GM12878 (cell line): Measurements from ENCODE around the gene EEF2K. TPM values are rescaled to one million over a fixed set of nuclear protein-coding genes. Genes with fewer than 3 reads are reported as not detected.
A peak's percentile ranks its signal among the peaks of the same experiment; 100 is the strongest.

Experiments used
- ATAC-seq: fragments of 200-7000 bp; cut with Tn5 transposase; 3 replicates; pipeline ENCODE4 v1.9.1; 2020; ENCODE audit warnings: mild to moderate bottlenecking, moderate library complexity
- BruUV-seq: library from RNA; stranded (reverse); fragments of 400-500 nt; replicated peaks from 2 replicates; lab custom pipeline; 2021; lab: Mats Ljungman, UMichigan
- CTCF ChIA-PET: fragments of 300-600 bp; sonication (Branson Sonifier 250); formaldehyde crosslinking; extraction: SDS; loops from one replicate; lab custom pipeline; 2021; ENCODE audit warnings: inconsistent platforms; lab: Yijun Ruan, JAX
- POLR2A ChIA-PET: fragments of 350-600 bp; formaldehyde crosslinking; extraction: SDS; loops from one replicate; lab custom pipeline; 2021; ENCODE audit warnings: inconsistent platforms; lab: Charles Lee
- RAD21 ChIA-PET: fragments of 300-600 bp; sonication (Branson Sonifier 250); formaldehyde crosslinking; loops from one replicate; lab custom pipeline; 2023; ENCODE audit warnings: antibody characterized with exemption; ENCODE audit not compliant: unreplicated experiment; lab: Charles Lee
- SMC1A ChIA-PET: fragments of 300-600 bp; sonication (Branson Sonifier 250); formaldehyde crosslinking; loops from one replicate; lab custom pipeline; 2023; ENCODE audit not compliant: unreplicated experiment, uncharacterized antibody; lab: Charles Lee
- DNase-seq: peaks from one replicate; pipeline ENCODE4 v3.0.0-alpha.2; 2011; ENCODE audit warnings: low read depth, low spot score
- FAIRE-seq: peaks from 3 replicates; lab custom pipeline; 2011; peaks lifted over from hg19 to GRCh38; lab: Jason Lieb, UNC
- H2AFZ ChIP-seq: 2 replicates; pipeline ENCODE4 v1.6.0; 2011; ENCODE audit warnings: low read depth, low read length, control low read depth; ENCODE audit not compliant: control insufficient read depth
- H3K27ac ChIP-seq: 2 replicates; pipeline ENCODE4 v1.5.1; 2011; ENCODE audit warnings: control low read depth; ENCODE audit not compliant: control insufficient read depth, insufficient read depth
- H3K27me3 ChIP-seq, 2 experiments: replicated peaks in 1 of 2; 2 replicates each; pipeline versions ENCODE4 v1.6.0 to v1.6.1; 2011; ENCODE audit warnings: low read length in 1 of 2; ENCODE audit not compliant: control insufficient read depth in 2 of 2, insufficient read depth in 2 of 2
- H3K36me3 ChIP-seq, 2 experiments: 2 replicates each; pipeline ENCODE4 v1.5.1; 2011; ENCODE audit warnings: low read length in 1 of 2; ENCODE audit not compliant: control insufficient read depth in 2 of 2, insufficient read depth in 2 of 2
- H3K4me1 ChIP-seq: 2 replicates; pipeline ENCODE4 v1.6.1; 2011; ENCODE audit warnings: mild to moderate bottlenecking, low read length, moderate library complexity, mixed read lengths; ENCODE audit not compliant: control insufficient read depth, insufficient read depth
- H3K4me2 ChIP-seq: 2 replicates; pipeline ENCODE4 v1.6.0; 2011; ENCODE audit warnings: control low read depth; ENCODE audit not compliant: control insufficient read depth, insufficient read depth
- H3K4me3 ChIP-seq: fragments of 200-600 bp; sonication (generic); 2 replicates; pipeline ENCODE4 v1.5.1; 2016
- H3K79me2 ChIP-seq: 2 replicates; pipeline ENCODE4 v1.6.0; 2011; ENCODE audit warnings: low read length; ENCODE audit not compliant: control insufficient read depth, insufficient read depth
- H3K9ac ChIP-seq: 2 replicates; pipeline ENCODE4 v1.8.0; 2011; ENCODE audit warnings: low read length, control low read depth, mixed read lengths; ENCODE audit not compliant: control insufficient read depth, insufficient read depth
- H3K9me3 ChIP-seq: replicated peaks from 3 replicates; pipeline ENCODE4 v1.5.1; 2011; ENCODE audit warnings: mild to moderate bottlenecking, low read length; ENCODE audit not compliant: control insufficient read depth, insufficient read depth
- H4K20me1 ChIP-seq: 2 replicates; pipeline ENCODE4 v1.6.0; 2011; ENCODE audit not compliant: control insufficient read depth, insufficient read depth
- HDAC2 ChIP-seq: fragments of 200-600 bp; sonication (generic); IDR thresholded peaks from 2 replicates; pipeline ENCODE4 v1.6.1; 2017
- NRF1 ChIP-seq: conservative IDR thresholded peaks from 2 replicates; pipeline ENCODE4 v1.6.1; 2011; ENCODE audit warnings: mild to moderate bottlenecking, low read depth, low read length, improper control_type of control experiment
- TAF1 ChIP-seq: IDR thresholded peaks from 2 replicates; pipeline ENCODE4 v1.6.1; 2011; ENCODE audit warnings: mild to moderate bottlenecking, low read depth, low read length, borderline replicate concordance
- TCF3 ChIP-seq: IDR thresholded peaks from 2 replicates; pipeline ENCODE4 v1.6.1; 2012; ENCODE audit warnings: low read depth, mild to moderate bottlenecking, low read length, borderline replicate concordance; ENCODE audit not compliant: insufficient read depth
- WGBS: methylation state at CpG from one replicate; pipeline ENCODE4 v1.1.6; 2016; ENCODE audit warnings: low lambda C conversion rate; ENCODE audit not compliant: insufficient replicate concordance, insufficient coverage; ENCODE audit errors: missing lambda C conversion rate; 5-methylcytosine and 5-hydroxymethylcytosine counted together
- in situ Hi-C: fragments of 300-500 bp; cut with MboI; formaldehyde crosslinking; loops from 9 replicates; pipeline ENCODE4 v1.14.3; 2018; ENCODE audit warnings: mixed read lengths
- intact Hi-C: fragments of 100-400 bp; cut with micrococcal nuclease; formaldehyde crosslinking; loops from one replicate; pipeline ENCODE4 v1.14.2; 2022; ENCODE audit not compliant: unreplicated experiment
- polyA plus RNA-seq, 11 experiments: library from polyadenylated mRNA; depleted of rRNA in 4 of 11; unstranded in 6 of 11; stranded (reverse) in 5 of 11; fragments of >200 nt; fragmentation: Nextera tagmentation in 4 of 11; fragmentation: Illumina TruSeq in 1 of 11; extraction: Ambion mirVana in 4 of 11; extraction: Trizol in 1 of 11; gene quantifications; 1 replicate in 1 of 11; 2 replicates in 10 of 11; pipeline versions ENCODE4 v1.2.1 to v1.2.3, GENCODE V29; 2011 to 2016; ENCODE audit warnings: inconsistent platforms in 2 of 11, missing spikeins in 2 of 11, low read depth in 1 of 11
- total RNA-seq, 4 experiments: library from RNA; depleted of rRNA in 3 of 4; stranded (reverse); fragments of >200 nt in 3 of 4; fragmentation: Illumina TruSeq in 1 of 4; extraction: Trizol in 1 of 4; gene quantifications; 2 replicates each; pipeline versions ENCODE4 v1.2.1 to v1.2.3, GENCODE V29; 2013 to 2021
- TF ChIP-seq, protein P1 (sequence below): fragments of 450-650 bp; IDR thresholded peaks from 2 replicates; pipeline ENCODE4 v1.6.1; 2017; ENCODE audit warnings: mild to moderate bottlenecking, low read depth, inconsistent platforms; ENCODE audit not compliant: poor library complexity, severe bottlenecking

The EEF2K gene
- total and polyA plus RNA-seq, 10 of the 15 experiments (the other 5 are each of a cell fraction or from before 2014, with no cell fraction given), result 2.0 to 29.6 (median 12.2) TPM

GRCh38 chr16:22207715-22208360 is 1.8 kb downstream of the EEF2K start:
- no peak for DNase-seq
- Histone ChIP-seq H3K79me2 (peaks cover 56% of the 10 kb centered on the region), H3K4me3 (peak overlapping the region; percentile 88), H3K36me3 (peaks cover 4 to 5% of the 10 kb centered on the region in 2 experiments; a peak in 3 of 4 replicates), H4K20me1 (no peaks in the 10 kb centered on the region), H3K27me3 (no peaks in the 10 kb centered on the region), H3K27ac (peak overlapping the region; percentile 65), H3K9ac (peak overlapping the region; percentile 77), H3K9me3 (peaks cover 5% of the 10 kb centered on the region), H3K4me2 (peak overlapping the region; percentile 82), H2AFZ (no peak overlapping the region; the same call in 1 of the 2 replicates), H3K4me1 (peaks cover 11% of the 10 kb centered on the region)
- ATAC-seq, result no peak
- intact Hi-C loops (no loop called here), in situ Hi-C loops (no loop called here)
- ChIA-PET SMC1A (interaction anchor here (1.1 to 8.9 kb wide), 11 partner anchors 9 to 93 kb away, joined by 3 to 83 read pairs (median 9); partner anchors contain the start of gene POLR3E), POLR2A (interaction anchor here (0.6 to 7.1 kb wide), 9 partner anchors 8 to 146 kb away, joined by 3 to 104 read pairs (median 4); no protein-coding TSS in a partner anchor), CTCF (interaction anchor here (0.6 to 7.9 kb wide), 10 partner anchors 10 to 184 kb away, joined by 3 to 91 read pairs (median 5); partner anchors contain the start of gene POLR3E), RAD21 (interaction anchor here (1.0 to 7.4 kb wide), 7 partner anchors 8 to 89 kb away, joined by 3 to 74 read pairs (median 11); partner anchors contain the start of gene POLR3E)
- TF ChIP-seq NRF1 (no peak), TAF1 (no peak), HDAC2 (no peak), TCF3 (no peak)
- TF ChIP-seq, protein P1, sequence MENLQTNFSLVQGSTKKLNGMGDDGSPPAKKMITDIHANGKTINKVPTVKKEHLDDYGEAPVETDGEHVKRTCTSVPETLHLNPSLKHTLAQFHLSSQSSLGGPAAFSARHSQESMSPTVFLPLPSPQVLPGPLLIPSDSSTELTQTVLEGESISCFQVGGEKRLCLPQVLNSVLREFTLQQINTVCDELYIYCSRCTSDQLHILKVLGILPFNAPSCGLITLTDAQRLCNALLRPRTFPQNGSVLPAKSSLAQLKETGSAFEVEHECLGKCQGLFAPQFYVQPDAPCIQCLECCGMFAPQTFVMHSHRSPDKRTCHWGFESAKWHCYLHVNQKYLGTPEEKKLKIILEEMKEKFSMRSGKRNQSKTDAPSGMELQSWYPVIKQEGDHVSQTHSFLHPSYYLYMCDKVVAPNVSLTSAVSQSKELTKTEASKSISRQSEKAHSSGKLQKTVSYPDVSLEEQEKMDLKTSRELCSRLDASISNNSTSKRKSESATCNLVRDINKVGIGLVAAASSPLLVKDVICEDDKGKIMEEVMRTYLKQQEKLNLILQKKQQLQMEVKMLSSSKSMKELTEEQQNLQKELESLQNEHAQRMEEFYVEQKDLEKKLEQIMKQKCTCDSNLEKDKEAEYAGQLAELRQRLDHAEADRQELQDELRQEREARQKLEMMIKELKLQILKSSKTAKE, result no peak
- FAIRE-seq, result no peak
- 63% methylated on average over 10 of the region's 10 CpGs for WGBS
- TSS peak; percentile 67 for BruUV-seq
